ENCODE results near the gene R3HDML.

GRCh38 chr20:44328428-44328827 lies 8.4 kb upstream of the R3HDML start:
- TF ChIP-seq MYC (IDR thresholded peaks at IDR 0.05; ENCODE audit: insufficient read depth, insufficient read length, insufficient replicate concordance, low read length, severe bottlenecking), result no peak
- TF ChIP-seq RFX5 (IDR thresholded peaks at IDR 0.05; ENCODE audit: low read depth, low read length), result no peak
- no peak for TF ChIP-seq CHD2 (IDR thresholded peaks at IDR 0.05; ENCODE audit: borderline replicate concordance, low read depth, low read length)
